Fibroblast of lung (primary cell): ENCODE data around the gene GRAMD1A. TPM values are rescaled to one million over a fixed set of nuclear protein-coding genes. Genes with fewer than 3 reads are reported as not detected.

Source experiments
- DNase-seq, 2 donors: peaks; one replicate each; pipeline versions ENCODE4 v3.0.0 to v3.0.0-alpha.2; 2010; ENCODE audit warnings: low read depth in 2 of 2
- H2AFZ ChIP-seq: 2 replicates; pipeline ENCODE4 v1.5.1; 2012; ENCODE audit warnings: low read length, control low read depth, inconsistent platforms
- H3K27ac ChIP-seq: 2 replicates; pipeline ENCODE4 v1.5.1; 2011; ENCODE audit warnings: low read length, control low read depth; ENCODE audit not compliant: insufficient read depth
- H3K27me3 ChIP-seq: 2 replicates; pipeline ENCODE4 v1.5.1; 2011; ENCODE audit warnings: mild to moderate bottlenecking, low read length; ENCODE audit not compliant: control insufficient read depth, insufficient read depth
- H3K36me3 ChIP-seq: 2 replicates; pipeline ENCODE4 v1.5.1; 2011; ENCODE audit warnings: low read length; ENCODE audit not compliant: control insufficient read depth, insufficient read depth
- H3K4me1 ChIP-seq: 2 replicates; pipeline ENCODE4 v1.5.1; 2011; ENCODE audit warnings: low read length; ENCODE audit not compliant: control insufficient read depth, insufficient read depth; ENCODE audit errors: extremely low read depth
- H3K4me2 ChIP-seq: 2 replicates; pipeline ENCODE4 v1.5.1; 2011; ENCODE audit warnings: low read length, control low read depth; ENCODE audit not compliant: insufficient read depth; ENCODE audit errors: extremely low read depth
- H3K4me3 ChIP-seq, 4 experiments: fragments of 200-600 bp in 1 of 4; sonication (generic) in 1 of 4; replicated peaks in 1 of 4; 2 replicates each; pipeline ENCODE4 v1.5.1; 2011 to 2016; ENCODE audit warnings: low read length in 4 of 4, low read depth in 3 of 4, mild to moderate bottlenecking in 3 of 4, control low read depth in 2 of 4, inconsistent platforms in 1 of 4, mixed read lengths in 1 of 4; ENCODE audit not compliant: insufficient read depth in 1 of 4; ENCODE audit errors: control extremely low read depth in 1 of 4
- H3K79me2 ChIP-seq: 2 replicates; pipeline ENCODE4 v1.5.1; 2012; ENCODE audit warnings: mild to moderate bottlenecking, low read length, inconsistent platforms; ENCODE audit not compliant: control insufficient read depth, insufficient read depth
- H3K9ac ChIP-seq: 2 replicates; pipeline ENCODE4 v1.5.1; 2011; ENCODE audit warnings: mild to moderate bottlenecking, low read length, control low read depth; ENCODE audit not compliant: insufficient read depth
- H3K9me3 ChIP-seq: 2 replicates; pipeline ENCODE4 v1.5.1; 2012; ENCODE audit warnings: low read depth, low read length; ENCODE audit not compliant: control insufficient read depth, insufficient read depth
- H4K20me1 ChIP-seq: 2 replicates; pipeline ENCODE4 v1.5.1; 2011; ENCODE audit warnings: low read length; ENCODE audit not compliant: control insufficient read depth, insufficient read depth; ENCODE audit errors: extremely low read depth
- EZH2 ChIP-seq: IDR thresholded peaks from 2 replicates; pipeline ENCODE4 v1.5.1; 2012; ENCODE audit warnings: low read length, control low read depth, mild to moderate bottlenecking; ENCODE audit errors: missing control alignments
- polyA plus RNA-seq, 2 donors: library from polyadenylated mRNA; depleted of rRNA in 1 of 2; stranded (reverse) in 1 of 2; unstranded in 1 of 2; fragments of >200 nt; gene quantifications; 2 replicates each; pipeline ENCODE4 v1.2.1, GENCODE V29; 2011 to 2012; ENCODE audit warnings: missing spikeins in 1 of 2
- total RNA-seq: library from RNA; depleted of rRNA; stranded (reverse); fragments of >200 nt; gene quantifications from 2 replicates; pipeline ENCODE4 v1.2.1, GENCODE V29; 2014
- TF ChIP-seq, protein P1 (sequence below), 2 donors: IDR thresholded peaks in 1 of 2; conservative IDR thresholded peaks in 1 of 2; 1 replicate in 1 of 2; 2 replicates in 1 of 2; pipeline ENCODE4 v1.5.1; 2011 to 2012; ENCODE audit warnings: low read length in 2 of 2, control low read depth in 1 of 2, inconsistent platforms in 1 of 2, low read depth in 1 of 2, mild to moderate bottlenecking in 1 of 2

GRAMD1A gene
- total and polyA plus RNA-seq, 2 donors (not counting 1 experiment from before 2014, with no cell fraction given) = 21.4 to 24.4 TPM

GRCh38 chr19:34972163-34972705, 27.9 kb upstream of the GRAMD1A start:
- H3K9ac ChIP-seq = no peak overlapping the region
- H2AFZ ChIP-seq = no peak overlapping the region
- no peak for TF ChIP-seq EZH2
- TF ChIP-seq, protein P1, sequence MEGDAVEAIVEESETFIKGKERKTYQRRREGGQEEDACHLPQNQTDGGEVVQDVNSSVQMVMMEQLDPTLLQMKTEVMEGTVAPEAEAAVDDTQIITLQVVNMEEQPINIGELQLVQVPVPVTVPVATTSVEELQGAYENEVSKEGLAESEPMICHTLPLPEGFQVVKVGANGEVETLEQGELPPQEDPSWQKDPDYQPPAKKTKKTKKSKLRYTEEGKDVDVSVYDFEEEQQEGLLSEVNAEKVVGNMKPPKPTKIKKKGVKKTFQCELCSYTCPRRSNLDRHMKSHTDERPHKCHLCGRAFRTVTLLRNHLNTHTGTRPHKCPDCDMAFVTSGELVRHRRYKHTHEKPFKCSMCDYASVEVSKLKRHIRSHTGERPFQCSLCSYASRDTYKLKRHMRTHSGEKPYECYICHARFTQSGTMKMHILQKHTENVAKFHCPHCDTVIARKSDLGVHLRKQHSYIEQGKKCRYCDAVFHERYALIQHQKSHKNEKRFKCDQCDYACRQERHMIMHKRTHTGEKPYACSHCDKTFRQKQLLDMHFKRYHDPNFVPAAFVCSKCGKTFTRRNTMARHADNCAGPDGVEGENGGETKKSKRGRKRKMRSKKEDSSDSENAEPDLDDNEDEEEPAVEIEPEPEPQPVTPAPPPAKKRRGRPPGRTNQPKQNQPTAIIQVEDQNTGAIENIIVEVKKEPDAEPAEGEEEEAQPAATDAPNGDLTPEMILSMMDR (conservative IDR thresholded peaks at IDR 0.05 in 1 of 2, IDR thresholded peaks at IDR 0.05 in 1 of 2; ENCODE audit: low read depth in 1 of 2, low read length in 2 of 2) = no peak
- H3K79me2 ChIP-seq = no peaks in the 10 kb centered on the region
- no peak overlapping the region for H3K4me3 ChIP-seq
- H3K36me3 ChIP-seq = no peaks in the 10 kb centered on the region
- H3K27ac ChIP-seq = no peak overlapping the region
- H3K9me3 ChIP-seq = no peaks in the 10 kb centered on the region
- no peaks in the 10 kb centered on the region for H3K27me3 ChIP-seq
- H4K20me1 ChIP-seq = no peaks in the 10 kb centered on the region
- no peak overlapping the region for H3K4me2 ChIP-seq
- H3K4me1 ChIP-seq = no peaks in the 10 kb centered on the region
- DNase-seq = no peak

GRCh38 chr19:34974646-34975045, 25.5 kb upstream of the GRAMD1A start:
- H3K9ac ChIP-seq = no peak overlapping the region
- H3K4me1 ChIP-seq = no peaks in the 10 kb centered on the region
- H3K27me3 ChIP-seq = no peaks in the 10 kb centered on the region
- H3K79me2 ChIP-seq = no peaks in the 10 kb centered on the region
- no peaks in the 10 kb centered on the region for H3K36me3 ChIP-seq
- no peak overlapping the region for H3K27ac ChIP-seq
- H4K20me1 ChIP-seq = no peaks in the 10 kb centered on the region
- H3K4me2 ChIP-seq = no peak overlapping the region
- H3K9me3 ChIP-seq = no peaks in the 10 kb centered on the region
- H3K4me3 ChIP-seq = no peak overlapping the region
- DNase-seq = no peak
- H2AFZ ChIP-seq = no peak overlapping the region
- TF ChIP-seq, protein P1 (conservative IDR thresholded peaks at IDR 0.05 in 1 of 2, IDR thresholded peaks at IDR 0.05 in 1 of 2; ENCODE audit: low read depth in 1 of 2, low read length in 2 of 2) = no peak
- TF ChIP-seq EZH2 = no peak

GRCh38 chr19:34975056-34975455, 25.1 kb upstream of the GRAMD1A start:
- H3K27ac ChIP-seq = no peak overlapping the region
- no peaks in the 10 kb centered on the region for H3K79me2 ChIP-seq
- no peaks in the 10 kb centered on the region for H3K9me3 ChIP-seq
- no peaks in the 10 kb centered on the region for H4K20me1 ChIP-seq
- no peak overlapping the region for H3K9ac ChIP-seq
- no peaks in the 10 kb centered on the region for H3K36me3 ChIP-seq
- no peak overlapping the region for H2AFZ ChIP-seq
- H3K4me3 ChIP-seq = no peak overlapping the region
- no peaks in the 10 kb centered on the region for H3K4me1 ChIP-seq
- no peaks in the 10 kb centered on the region for H3K27me3 ChIP-seq
- H3K4me2 ChIP-seq = no peak overlapping the region
- TF ChIP-seq EZH2 = no peak
- TF ChIP-seq, protein P1 (conservative IDR thresholded peaks at IDR 0.05 in 1 of 2, IDR thresholded peaks at IDR 0.05 in 1 of 2; ENCODE audit: low read depth in 1 of 2, low read length in 2 of 2) = no peak
- no peak for DNase-seq
